HUES64 (cell line): ENCODE results near the gene MAMDC4.

Experiments
- H3K27ac ChIP-seq: 2 replicates; pipeline ENCODE4 v1.7.0; 2013; ENCODE audit warnings: low read depth, low read length, inconsistent platforms
- H3K27me3 ChIP-seq: 2 replicates; pipeline ENCODE4 v1.6.1; 2013; ENCODE audit warnings: mild to moderate bottlenecking, low read length; ENCODE audit not compliant: insufficient read depth
- H3K36me3 ChIP-seq: 2 replicates; pipeline ENCODE4 v1.6.1; 2013; ENCODE audit warnings: mild to moderate bottlenecking, low read length; ENCODE audit not compliant: insufficient read depth
- H3K4me1 ChIP-seq: 2 replicates; pipeline ENCODE4 v1.6.1; 2013; ENCODE audit warnings: mild to moderate bottlenecking, low read length, moderate library complexity; ENCODE audit not compliant: insufficient read depth
- H3K4me3 ChIP-seq: 2 replicates; pipeline ENCODE4 v1.5.1; 2013; ENCODE audit warnings: mild to moderate bottlenecking, low read length, moderate library complexity
- H3K9ac ChIP-seq: 2 replicates; pipeline ENCODE4 v1.6.1; 2013; ENCODE audit warnings: mild to moderate bottlenecking, low read depth, low read length
- H3K9me3 ChIP-seq: 2 replicates; pipeline ENCODE4 v1.6.1; 2013; ENCODE audit warnings: low read depth, low read length; ENCODE audit not compliant: insufficient read depth
- WGBS: fragments of 150-250, 120-280 bp; methylation state at CpG from one replicate; pipeline ENCODE4 v1.1.7; 2013; ENCODE audit warnings: missing lambda C conversion rate; 5-methylcytosine and 5-hydroxymethylcytosine counted together

MAMDC4 gene

GRCh38 chr9:136855461-136856078, 3.4 kb downstream of the MAMDC4 start:
- Histone ChIP-seq H3K9ac (no peak overlapping the region), H3K4me3 (no peak overlapping the region), H3K27ac (no peak overlapping the region), H3K36me3 (peaks cover 14% of the 10 kb centered on the region), H3K27me3 (no peaks in the 10 kb centered on the region), H3K9me3 (no peaks in the 10 kb centered on the region), H3K4me1 (no peaks in the 10 kb centered on the region)
- WGBS: 90% methylated on average over 26 of the region's 26 CpGs

DNA sequence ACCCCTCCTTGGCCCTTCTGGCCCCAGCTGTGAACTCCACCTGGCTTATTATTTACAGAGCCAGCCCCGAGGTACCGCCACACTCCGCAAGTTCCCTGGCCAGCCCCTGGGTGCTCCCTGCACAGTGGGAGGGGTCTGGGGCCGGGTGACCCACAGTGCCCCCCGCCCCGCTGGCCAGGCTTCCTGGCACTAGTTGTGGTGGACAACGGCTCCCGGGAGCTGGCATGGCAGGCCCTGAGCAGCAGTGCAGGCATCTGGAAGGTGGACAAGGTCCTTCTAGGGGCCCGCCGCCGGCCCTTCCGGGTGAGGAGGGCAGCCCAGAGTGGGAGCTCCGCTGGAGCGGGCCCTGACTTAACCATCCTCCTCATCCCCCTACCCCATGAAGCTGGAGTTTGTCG, 3.9 kb downstream of the MAMDC4 start:
- Histone ChIP-seq H3K27me3 (no peaks in the 10 kb centered on the region), H3K36me3 (peaks cover 14% of the 10 kb centered on the region), H3K9me3 (no peaks in the 10 kb centered on the region), H3K4me1 (no peaks in the 10 kb centered on the region), H3K4me3 (no peak overlapping the region), H3K9ac (no peak overlapping the region), H3K27ac (no peak overlapping the region)
- 91% methylated on average over 15 of the region's 15 CpGs for WGBS

DNA sequence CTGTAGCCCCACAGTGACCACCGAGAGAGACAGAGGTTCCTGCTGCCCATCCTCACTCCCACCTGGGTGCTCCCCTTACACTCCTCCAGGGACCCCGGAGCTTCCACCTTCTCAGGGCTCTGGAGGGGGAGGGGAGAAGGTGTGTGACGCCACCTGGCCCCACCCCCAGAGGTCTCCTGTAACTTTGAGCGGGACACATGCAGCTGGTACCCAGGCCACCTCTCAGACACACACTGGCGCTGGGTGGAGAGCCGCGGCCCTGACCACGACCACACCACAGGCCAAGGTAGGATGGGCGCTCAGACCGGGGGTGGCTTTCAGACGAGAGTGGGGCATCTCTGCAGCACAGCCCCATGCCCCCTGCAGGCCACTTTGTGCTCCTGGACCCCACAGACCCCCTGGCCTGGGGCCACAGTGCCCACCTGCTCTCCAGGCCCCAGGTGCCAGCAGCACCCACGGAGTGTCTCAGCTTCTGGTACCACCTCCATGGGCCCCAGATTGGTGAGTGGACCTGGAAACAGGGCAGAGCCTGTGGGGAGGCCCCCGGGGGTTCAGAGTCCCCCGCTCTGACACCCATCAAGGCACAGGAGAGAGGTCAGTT, 4.5 kb downstream of the MAMDC4 start:
- Histone ChIP-seq H3K27ac (no peak overlapping the region), H3K27me3 (no peaks in the 10 kb centered on the region), H3K9ac (no peak overlapping the region), H3K9me3 (no peaks in the 10 kb centered on the region), H3K4me3 (no peak overlapping the region), H3K36me3 (peaks cover 14% of the 10 kb centered on the region), H3K4me1 (no peaks in the 10 kb centered on the region)
- WGBS: 91% methylated on average over 14 of the region's 14 CpGs

GRCh38 chr9:136857166-136857565, 5.0 kb downstream of the MAMDC4 start:
- Histone ChIP-seq H3K27ac (no peak overlapping the region), H3K4me1 (no peaks in the 10 kb centered on the region), H3K9ac (no peak overlapping the region), H3K27me3 (no peaks in the 10 kb centered on the region), H3K36me3 (peaks cover 17% of the 10 kb centered on the region), H3K4me3 (no peak overlapping the region), H3K9me3 (no peaks in the 10 kb centered on the region)
- WGBS: 91% methylated on average over 19 of the region's 19 CpGs

- no peaks in the 10 kb centered on the region for H3K9me3 ChIP-seq
- H3K36me3 ChIP-seq: peaks cover 23% of the 10 kb centered on the region
- WGBS: 93% methylated on average over 27 of the region's 29 CpGs
- H3K4me1 ChIP-seq: no peaks in the 10 kb centered on the region
- no peak overlapping the region for H3K27ac ChIP-seq
- no peak overlapping the region for H3K9ac ChIP-seq
- H3K27me3 ChIP-seq: no peaks in the 10 kb centered on the region
- no peak overlapping the region for H3K4me3 ChIP-seq
Observed at GRCh38 chr9:136857581-136858412, 5.7 kb downstream of the MAMDC4 start.

DNA sequence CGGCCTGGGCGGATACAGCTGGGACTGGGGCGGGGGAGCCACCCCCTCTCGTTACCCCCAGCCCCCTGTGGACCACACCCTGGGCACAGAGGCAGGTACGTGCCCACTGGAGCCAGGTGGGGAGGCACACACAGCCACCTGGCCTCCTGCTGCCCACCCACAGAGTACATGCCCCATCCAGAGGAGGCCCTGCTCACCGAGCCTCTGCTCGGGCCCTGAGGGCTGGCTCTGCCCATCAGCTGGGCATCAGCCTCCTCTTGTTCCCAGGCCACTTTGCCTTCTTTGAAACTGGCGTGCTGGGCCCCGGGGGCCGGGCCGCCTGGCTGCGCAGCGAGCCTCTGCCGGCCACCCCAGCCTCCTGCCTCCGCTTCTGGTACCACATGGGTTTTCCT, 6.3 kb downstream of the MAMDC4 start:
- Histone ChIP-seq H3K9me3 (no peaks in the 10 kb centered on the region), H3K9ac (no peak overlapping the region), H3K4me1 (no peaks in the 10 kb centered on the region), H3K27ac (no peak overlapping the region), H3K36me3 (peaks cover 29% of the 10 kb centered on the region), H3K4me3 (no peak overlapping the region), H3K27me3 (no peaks in the 10 kb centered on the region)
- WGBS: 95% methylated on average over 15 of the region's 15 CpGs

DNA sequence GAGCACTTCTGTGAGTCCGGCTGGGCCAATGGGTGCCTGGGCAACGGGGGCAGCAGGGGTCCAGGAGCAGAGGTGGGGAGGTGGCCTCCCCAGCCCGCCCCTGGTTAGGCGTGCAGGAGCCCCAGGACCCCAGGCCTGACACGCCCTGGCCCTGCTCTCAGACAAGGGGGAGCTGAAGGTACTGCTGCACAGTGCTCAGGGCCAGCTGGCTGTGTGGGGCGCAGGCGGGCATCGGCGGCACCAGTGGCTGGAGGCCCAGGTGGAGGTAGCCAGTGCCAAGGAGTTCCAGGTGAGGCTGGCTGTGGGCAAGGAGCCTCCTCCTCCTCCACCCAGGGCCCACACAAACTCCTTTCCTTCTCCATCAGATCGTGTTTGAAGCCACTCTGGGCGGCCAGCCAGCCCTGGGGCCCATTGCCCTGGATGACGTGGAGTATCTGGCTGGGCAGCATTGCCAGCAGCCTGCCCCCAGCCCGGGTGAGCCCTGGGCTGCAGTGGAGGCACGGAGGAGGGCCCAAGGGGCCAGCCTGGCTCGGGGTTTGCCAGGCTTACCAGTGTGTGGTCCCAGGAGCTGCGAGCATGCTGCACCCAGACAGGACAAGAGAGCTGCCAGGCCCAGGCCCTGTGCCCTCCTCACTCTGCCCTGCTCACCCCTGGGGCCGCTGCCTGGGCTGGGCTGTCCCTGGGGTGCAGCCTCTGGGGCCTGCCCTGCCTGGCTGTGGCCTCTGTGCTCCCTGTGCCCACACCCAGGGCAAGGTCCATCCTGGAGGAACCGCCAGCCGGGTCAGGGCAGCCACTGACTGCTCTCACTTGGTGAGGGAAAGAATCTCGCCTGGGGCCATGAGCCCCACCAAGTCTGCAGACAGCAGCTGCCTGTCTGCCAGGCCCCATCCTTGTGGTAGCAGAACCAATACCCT, 7.0 kb downstream of the MAMDC4 start:
- Histone ChIP-seq H3K4me1 (no peaks in the 10 kb centered on the region), H3K9me3 (no peaks in the 10 kb centered on the region), H3K27ac (no peak overlapping the region), H3K36me3 (peaks cover 36% of the 10 kb centered on the region), H3K9ac (no peak overlapping the region), H3K27me3 (no peaks in the 10 kb centered on the region), H3K4me3 (no peak overlapping the region)
- WGBS: 93% methylated on average over 20 of the region's 20 CpGs

DNA sequence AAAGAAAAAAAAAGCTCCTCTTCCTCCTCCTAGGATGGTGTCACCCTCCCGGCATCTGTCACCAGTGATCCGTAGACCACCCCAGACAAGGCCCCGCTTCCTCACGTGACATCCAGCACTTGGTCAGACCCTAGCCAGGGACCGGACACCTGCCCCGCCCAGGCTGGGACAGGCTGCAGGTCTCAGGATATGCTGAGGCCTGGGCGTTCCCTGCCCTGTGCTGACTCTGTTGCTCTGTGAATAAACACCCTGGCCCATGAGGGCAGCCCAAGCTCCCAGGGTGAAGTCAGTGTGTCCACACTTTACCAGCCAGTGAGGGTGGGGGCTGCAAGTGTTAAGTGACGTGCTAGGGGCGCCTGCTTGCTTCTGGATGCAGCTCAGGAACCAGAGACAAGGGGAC, 8.4 kb downstream of the MAMDC4 start:
- H3K4me1 ChIP-seq: peaks cover 4% of the 10 kb centered on the region; the same call in 1 of the 2 replicates
- H3K27ac ChIP-seq: no peak overlapping the region
- H3K27me3 ChIP-seq: no peaks in the 10 kb centered on the region
- H3K36me3 ChIP-seq: peaks cover 39% of the 10 kb centered on the region
- no peaks in the 10 kb centered on the region for H3K9me3 ChIP-seq
- H3K4me3 ChIP-seq: no peak overlapping the region
- 93% methylated on average over 9 of the region's 9 CpGs for WGBS
- H3K9ac ChIP-seq: no peak overlapping the region

- Histone ChIP-seq H3K4me1 (peaks cover 4% of the 10 kb centered on the region; the same call in 1 of the 2 replicates), H3K36me3 (peaks cover 39% of the 10 kb centered on the region), H3K27ac (no peak overlapping the region), H3K9ac (no peak overlapping the region), H3K9me3 (no peaks in the 10 kb centered on the region), H3K4me3 (no peak overlapping the region), H3K27me3 (no peaks in the 10 kb centered on the region)
- WGBS: 97% methylated on average over 22 of the region's 22 CpGs
Observed at GRCh38 chr9:136860933-136861873, 9.1 kb downstream of the MAMDC4 start.

DNA sequence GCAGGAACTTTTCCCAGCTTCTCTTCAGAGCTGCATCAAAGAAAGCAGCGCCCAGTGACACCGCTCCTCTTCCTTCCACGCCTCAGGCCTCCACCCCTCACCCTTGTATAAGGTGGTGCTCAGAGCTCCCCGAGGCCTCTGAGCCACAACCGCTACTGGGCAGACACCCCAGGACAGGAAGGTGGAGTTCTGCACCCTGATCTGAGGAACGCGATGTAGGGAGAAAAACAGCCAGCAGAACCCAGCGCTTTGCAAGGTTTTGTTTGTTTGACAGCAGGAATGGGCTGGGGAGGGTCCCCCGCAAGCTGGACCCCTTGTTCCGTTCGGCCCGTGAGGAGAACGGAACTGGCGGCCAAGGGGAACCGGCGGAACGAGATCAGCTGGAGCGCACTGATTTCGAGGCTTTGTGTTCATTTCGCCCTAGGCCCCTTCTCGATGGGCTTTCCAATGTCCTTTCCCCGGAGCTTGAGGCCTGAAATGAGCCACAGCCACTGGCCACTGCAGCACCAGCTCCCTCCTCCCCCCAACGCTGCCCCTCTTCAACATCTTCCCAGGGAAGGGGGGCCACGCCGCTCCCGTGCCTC, 9.8 kb downstream of the MAMDC4 start:
- H3K4me3 ChIP-seq: no peak overlapping the region
- no peaks in the 10 kb centered on the region for H3K27me3 ChIP-seq
- 95% methylated on average over 26 of the region's 26 CpGs for WGBS
- H3K27ac ChIP-seq: no peak overlapping the region
- no peak overlapping the region for H3K9ac ChIP-seq
- H3K4me1 ChIP-seq: peaks cover 4% of the 10 kb centered on the region; the same call in 1 of the 2 replicates
- H3K9me3 ChIP-seq: peaks cover under 1% of the 10 kb centered on the region
- peaks cover 39% of the 10 kb centered on the region for H3K36me3 ChIP-seq
